Right forelimb (tissue), 1 donor: ENCODE data around the gene RNU1-4.
"Not testable (repeated sequence)": the region's sequence is repeated elsewhere in the genome, so short reads cannot be mapped to it uniquely, and the experiment has no call there.

ENCODE experiments used
- DNase-seq: peaks from one replicate; pipeline ENCODE4 v3.0.0-alpha.2; 2018

RNU1-4 gene

GRCh38 chr1:16770896-16771446 is 30.7 kb downstream of the RNU1-4 start:
- not testable (repeated sequence) for DNase-seq

GRCh38 chr1:16772275-16773204 is 32.2 kb downstream of the RNU1-4 start:
- peak; percentile 65 for DNase-seq

- DNase-seq: not testable (repeated sequence)
Measured at GRCh38 chr1:16773205-16773596, 32.9 kb downstream of the RNU1-4 start.

- DNase-seq: not testable (repeated sequence)
Measured at GRCh38 chr1:16773723-16774122, 33.4 kb downstream of the RNU1-4 start.

GRCh38 chr1:16774773-16775172 is 34.5 kb downstream of the RNU1-4 start:
- DNase-seq: not testable (repeated sequence)

- DNase-seq: not testable (repeated sequence)
Measured at GRCh38 chr1:16775290-16775689, 35.0 kb downstream of the RNU1-4 start.

- DNase-seq: not testable (repeated sequence)
Measured at GRCh38 chr1:16776248-16776647, 35.9 kb downstream of the RNU1-4 start.

- not testable (repeated sequence) for DNase-seq
Measured at GRCh38 chr1:16776835-16777234, 36.5 kb downstream of the RNU1-4 start.

- DNase-seq: peak; percentile 20
Measured at GRCh38 chr1:16777821-16778220, 37.5 kb downstream of the RNU1-4 start.

GRCh38 chr1:16779525-16779924 is 39.2 kb downstream of the RNU1-4 start:
- not testable (repeated sequence) for DNase-seq

GRCh38 chr1:16781033-16781432 is 40.7 kb downstream of the RNU1-4 start:
- DNase-seq: not testable (repeated sequence)

- not testable (repeated sequence) for DNase-seq
Measured at GRCh38 chr1:16781625-16782024, 41.3 kb downstream of the RNU1-4 start.

- DNase-seq: not testable (repeated sequence)
Measured at GRCh38 chr1:16784955-16785354, 44.6 kb downstream of the RNU1-4 start.

- DNase-seq: peak; percentile 39
Measured at GRCh38 chr1:16786362-16786761, 46.0 kb downstream of the RNU1-4 start.

GRCh38 chr1:16787175-16787574 is 46.9 kb downstream of the RNU1-4 start:
- DNase-seq: not testable (repeated sequence)

GRCh38 chr1:16787711-16788110 is 47.4 kb downstream of the RNU1-4 start:
- DNase-seq: not testable (repeated sequence)
